GM19035 (cell line): ENCODE data around the gene FAAP100.

Source experiments
- ATAC-seq: cut with Tn5 transposase; IDR thresholded peaks from one replicate; pipeline ENCODE4 v1.9.1; 2021; ENCODE audit not compliant: unreplicated experiment

FAAP100 gene

GRCh38 chr17:81492202-81492601 lies 60.0 kb downstream of the FAAP100 start:
- no peak for ATAC-seq

GRCh38 chr17:81491761-81492160 lies 60.4 kb downstream of the FAAP100 start:
- no peak for ATAC-seq

- ATAC-seq, result no peak
Observed at GRCh38 chr17:81491181-81491581, 61.0 kb downstream of the FAAP100 start.

- ATAC-seq, result no peak
Observed at GRCh38 chr17:81489998-81490992, 61.9 kb downstream of the FAAP100 start.
